Measurements from ENCODE around the gene PFDN2.
A peak's percentile ranks its signal among the peaks of the same experiment; 100 is the strongest.

Gene PFDN2

GRCh38 chr1:161100556-161100955 lies 17.3 kb downstream of the PFDN2 start:
- DNase-seq (ENCODE audit: low read depth, low spot score) = no peak

- no peak for DNase-seq (ENCODE audit: low read depth, low spot score)
These were observed 18.6 kb downstream of the PFDN2 start for GRCh38 chr1:161099090-161099802.

GRCh38 chr1:161098210-161099068 lies 19.4 kb downstream of the PFDN2 start, which contains the start of gene KLHDC9:
TSS of gene KLHDC9 (plus strand) at chr1:161098361. CDS start at chr1:161098536, 175 bp downstream.
- DNase-seq (ENCODE audit: low read depth, low spot score) = peak; percentile 23

- no peak for DNase-seq (ENCODE audit: low read depth, low spot score)
These were observed 21.3 kb downstream of the PFDN2 start for GRCh38 chr1:161096530-161096929.

- DNase-seq (ENCODE audit: low read depth, low spot score) = no peak
These were observed 21.8 kb downstream of the PFDN2 start for GRCh38 chr1:161096015-161096414.

GRCh38 chr1:161095230-161095629 lies 22.6 kb downstream of the PFDN2 start:
- DNase-seq (ENCODE audit: low read depth, low spot score) = no peak

- DNase-seq (ENCODE audit: low read depth, low spot score) = no peak
These were observed 23.4 kb downstream of the PFDN2 start for GRCh38 chr1:161094481-161094880.

GRCh38 chr1:161092621-161093028 lies 25.2 kb downstream of the PFDN2 start:
- no peak for DNase-seq (ENCODE audit: low read depth, low spot score)

GRCh38 chr1:161091796-161092507 lies 25.9 kb downstream of the PFDN2 start:
- DNase-seq (ENCODE audit: low read depth, low spot score) = no peak

- DNase-seq (ENCODE audit: low read depth, low spot score) = no peak
These were observed 26.7 kb downstream of the PFDN2 start for GRCh38 chr1:161091093-161091492.

GRCh38 chr1:161090617-161091016 lies 27.2 kb downstream of the PFDN2 start:
- no peak for DNase-seq (ENCODE audit: low read depth, low spot score)

- DNase-seq (ENCODE audit: low read depth, low spot score) = no peak
These were observed 27.9 kb downstream of the PFDN2 start for GRCh38 chr1:161089938-161090337.

- DNase-seq (ENCODE audit: low read depth, low spot score) = no peak
These were observed 28.4 kb downstream of the PFDN2 start, which contains the start of gene NECTIN4 for GRCh38 chr1:161089251-161089924. TSS of gene NECTIN4 (minus strand) at chr1:161089558. CDS start at chr1:161089296, 262 bp downstream.

GRCh38 chr1:161088587-161089110 lies 29.2 kb downstream of the PFDN2 start:
- no peak for DNase-seq (ENCODE audit: low read depth, low spot score)

- DNase-seq (ENCODE audit: low read depth, low spot score) = no peak
These were observed 31.4 kb downstream of the PFDN2 start for GRCh38 chr1:161086457-161086856.

- no peak for DNase-seq (ENCODE audit: low read depth, low spot score)
These were observed 32.7 kb downstream of the PFDN2 start for GRCh38 chr1:161085165-161085564.

GRCh38 chr1:161084597-161084988 lies 33.2 kb downstream of the PFDN2 start:
- DNase-seq (ENCODE audit: low read depth, low spot score) = no peak

- no peak for DNase-seq (ENCODE audit: low read depth, low spot score)
These were observed 33.9 kb downstream of the PFDN2 start for GRCh38 chr1:161083748-161084596.

GRCh38 chr1:161082996-161083747 lies 34.7 kb downstream of the PFDN2 start:
- no peak for DNase-seq (ENCODE audit: low read depth, low spot score)

- DNase-seq (ENCODE audit: low read depth, low spot score) = no peak
These were observed 35.4 kb downstream of the PFDN2 start for GRCh38 chr1:161082483-161082882.

All from activated CD4-positive, CD25-positive, alpha-beta regulatory T cell treated with anti-CD3 and anti-CD28 coated beads, Interleukin-2, amount 50 U/mL, for 16 hours (primary cell).